Keratinocyte (primary cell): ENCODE measurements around the gene RASAL3. TPM values are rescaled to one million over a fixed set of nuclear protein-coding genes. Genes with fewer than 3 reads are reported as not detected.

Experiments used
- DNase-seq: peaks from one replicate; pipeline ENCODE4 v3.0.0-alpha.2; 2011; ENCODE audit warnings: low read depth, missing footprints, low spot score
- FAIRE-seq: peaks from 2 replicates; lab custom pipeline; 2011; peaks lifted over from hg19 to GRCh38; lab: Jason Lieb, UNC
- H2AFZ ChIP-seq: 2 replicates; pipeline ENCODE4 v1.6.0; 2012; ENCODE audit warnings: low read length, control low read depth, inconsistent platforms; ENCODE audit not compliant: control insufficient read depth
- H3K27ac ChIP-seq: 2 replicates; pipeline ENCODE4 v1.5.1; 2011; ENCODE audit warnings: low read length; ENCODE audit not compliant: control insufficient read depth, insufficient read depth
- H3K27me3 ChIP-seq: 3 replicates; pipeline ENCODE4 v1.6.0; 2011; ENCODE audit warnings: low read length; ENCODE audit not compliant: control insufficient read depth, insufficient read depth; ENCODE audit errors: extremely low read depth
- H3K36me3 ChIP-seq, 2 experiments: 2 replicates in 1 of 2; 3 replicates in 1 of 2; pipeline ENCODE4 v1.5.1; 2011; ENCODE audit warnings: low read length in 2 of 2, mild to moderate bottlenecking in 1 of 2; ENCODE audit not compliant: control insufficient read depth in 2 of 2, insufficient read depth in 2 of 2; ENCODE audit errors: extremely low read depth in 1 of 2
- H3K4me1 ChIP-seq: 3 replicates; pipeline ENCODE4 v1.5.1; 2011; ENCODE audit warnings: low read length; ENCODE audit not compliant: control insufficient read depth, insufficient read depth; ENCODE audit errors: extremely low read depth
- H3K4me2 ChIP-seq: 3 replicates; pipeline ENCODE4 v1.6.0; 2011; ENCODE audit warnings: low read depth, low read length; ENCODE audit not compliant: control insufficient read depth, insufficient read depth; ENCODE audit errors: extremely low read depth
- H3K4me3 ChIP-seq, 3 experiments: fragments of 200-600 bp in 1 of 3; sonication (generic) in 1 of 3; 2 replicates in 2 of 3; 3 replicates in 1 of 3; pipeline ENCODE4 v1.5.1; 2011 to 2016; ENCODE audit warnings: low read length in 3 of 3, mild to moderate bottlenecking in 3 of 3, control low read depth in 2 of 3, inconsistent platforms in 1 of 3, low read depth in 1 of 3, mixed read lengths in 1 of 3, mixed run types in 1 of 3, moderate library complexity in 1 of 3; ENCODE audit not compliant: control insufficient read depth in 2 of 3, insufficient read depth in 2 of 3; ENCODE audit errors: extremely low read depth in 1 of 3
- H3K79me2 ChIP-seq: 2 replicates; pipeline ENCODE4 v1.6.0; 2012; ENCODE audit warnings: low read length; ENCODE audit not compliant: control insufficient read depth, insufficient read depth
- H3K9ac ChIP-seq: 3 replicates; pipeline ENCODE4 v1.6.0; 2011; ENCODE audit warnings: low read length; ENCODE audit not compliant: control insufficient read depth, insufficient read depth; ENCODE audit errors: extremely low read depth
- H3K9me1 ChIP-seq: 3 replicates; pipeline ENCODE4 v1.6.0; 2011; ENCODE audit warnings: low read length; ENCODE audit not compliant: control insufficient read depth, insufficient read depth; ENCODE audit errors: extremely low read depth
- H3K9me3 ChIP-seq: 2 replicates; pipeline ENCODE4 v1.5.1; 2012; ENCODE audit warnings: low read depth, low read length; ENCODE audit not compliant: control insufficient read depth
- H4K20me1 ChIP-seq: 3 replicates; pipeline ENCODE4 v1.6.0; 2011; ENCODE audit warnings: low read length; ENCODE audit not compliant: control insufficient read depth, insufficient read depth; ENCODE audit errors: extremely low read depth
- CTCF ChIP-seq, 3 experiments: IDR thresholded peaks in 1 of 3; conservative IDR thresholded peaks in 1 of 3; optimal IDR thresholded peaks in 1 of 3; 2 replicates in 2 of 3; 3 replicates in 1 of 3; pipeline versions ENCODE3 to v1.5.1; 2011; ENCODE audit warnings: low read length in 3 of 3, mild to moderate bottlenecking in 3 of 3, moderate library complexity in 2 of 3, control low read depth in 1 of 3, inconsistent platforms in 1 of 3; ENCODE audit not compliant: insufficient read depth in 2 of 3; ENCODE audit errors: extremely low read depth in 1 of 3
- EZH2 ChIP-seq: IDR thresholded peaks from one replicate; pipeline ENCODE4 v1.6.1; 2012; ENCODE audit warnings: inconsistent platforms, mild to moderate bottlenecking, low read length, moderate library complexity
- dilution Hi-C: fragments of 300-500 bp; cut with MboI; formaldehyde crosslinking; loops from one replicate; pipeline ENCODE4 v1.7.0; 2020; ENCODE audit warnings: low sequenced_read_pairs; ENCODE audit not compliant: extremely low pct_ligation_motif_present
- polyA plus RNA-seq, 5 experiments: library from polyadenylated mRNA; depleted of rRNA in 3 of 5; stranded (reverse) in 3 of 5; stranded (forward) in 1 of 5; unstranded in 1 of 5; fragments of >200 nt; gene quantifications; 1 replicate in 1 of 5; 2 replicates in 3 of 5; 3 replicates in 1 of 5; pipeline versions ENCODE4 v1.2.1 to v1.2.3, GENCODE V29; 2011 to 2012; ENCODE audit warnings: missing spikeins in 2 of 5, low read depth in 1 of 5, low replicate concordance in 1 of 5

Gene RASAL3
- polyA plus RNA-seq, 1 donor (not counting 4 experiments of a cell fraction or from before 2014, with no cell fraction given): not detected

GRCh38 chr19:15421721-15422260 lies 42.6 kb downstream of the RASAL3 start:
- H3K27me3 ChIP-seq: no peaks in the 10 kb centered on the region
- H4K20me1 ChIP-seq: peaks cover 5% of the 10 kb centered on the region
- peaks cover 5% of the 10 kb centered on the region for H3K9me3 ChIP-seq
- TF ChIP-seq CTCF (optimal IDR thresholded peaks at IDR 0.05 in 1 of 3, IDR thresholded peaks at IDR 0.05 in 1 of 3, conservative IDR thresholded peaks at IDR 0.05 in 1 of 3; ENCODE audit: extremely low read depth in 1 of 3, insufficient read depth in 2 of 3, low read length in 3 of 3): no peak
- no peak for TF ChIP-seq EZH2
- H3K9ac ChIP-seq: no peak overlapping the region
- H3K79me2 ChIP-seq: peaks cover 20% of the 10 kb centered on the region
- H3K27ac ChIP-seq: no peak overlapping the region
- no peak overlapping the region for H3K4me2 ChIP-seq
- H3K4me1 ChIP-seq: peaks cover 11% of the 10 kb centered on the region
- no peak overlapping the region for H3K4me3 ChIP-seq
- DNase-seq: no peak
- no peak for FAIRE-seq
- no peak overlapping the region for H2AFZ ChIP-seq
- no peaks in the 10 kb centered on the region for H3K9me1 ChIP-seq
- H3K36me3 ChIP-seq: peaks cover 24 to 27% of the 10 kb centered on the region in 2 experiments
- dilution Hi-C loops: no loop called here

- peaks cover 5% of the 10 kb centered on the region for H4K20me1 ChIP-seq
- no peak overlapping the region for H3K9ac ChIP-seq
- H2AFZ ChIP-seq: no peak overlapping the region
- no peak overlapping the region for H3K27ac ChIP-seq
- H3K9me3 ChIP-seq: peaks cover 5% of the 10 kb centered on the region
- H3K27me3 ChIP-seq: no peaks in the 10 kb centered on the region
- H3K4me1 ChIP-seq: peaks cover 11% of the 10 kb centered on the region
- peaks cover 19 to 25% of the 10 kb centered on the region in 2 experiments for H3K36me3 ChIP-seq
- H3K4me3 ChIP-seq: no peak overlapping the region
- H3K9me1 ChIP-seq: no peaks in the 10 kb centered on the region
- dilution Hi-C loops: no loop called here
- DNase-seq (no peak), FAIRE-seq (no peak)
- H3K79me2 ChIP-seq: peaks cover 26% of the 10 kb centered on the region
- H3K4me2 ChIP-seq: no peak overlapping the region
- no peak for TF ChIP-seq CTCF (optimal IDR thresholded peaks at IDR 0.05 in 1 of 3, IDR thresholded peaks at IDR 0.05 in 1 of 3, conservative IDR thresholded peaks at IDR 0.05 in 1 of 3; ENCODE audit: extremely low read depth in 1 of 3, insufficient read depth in 2 of 3, low read length in 3 of 3)
- no peak for TF ChIP-seq EZH2
These were observed 43.1 kb downstream of the RASAL3 start for GRCh38 chr19:15421136-15421695.
